Measurements from ENCODE around the gene BCL11A. TPM values are rescaled to one million over a fixed set of nuclear protein-coding genes. Genes with fewer than 3 reads are reported as not detected.

BCL11A gene
- total and polyA plus RNA-seq, 2 experiments from 2014 or later = 3.5 to 8.9 TPM

- H3F3A ChIP-seq (ENCODE audit: insufficient read depth) = no peaks in the 10 kb centered on the region
- H3K4me2 ChIP-seq (ENCODE audit: unreplicated experiment) = no peak overlapping the region
- H2AFZ ChIP-seq = no peak overlapping the region
- no peak for DNase-seq
- in situ Hi-C loops (cut with MboI) = no loop called here
- TF ChIP-seq EZH2phosphoT487 (IDR thresholded peaks at IDR 0.05; ENCODE audit: insufficient read depth, low read depth) = no peak
- no peak for TF ChIP-seq EZH2 (IDR thresholded peaks at IDR 0.05; ENCODE audit: insufficient read depth, poor library complexity, severe bottlenecking)
- no peaks in the 10 kb centered on the region for H3K27me3 ChIP-seq (replicated peaks; ENCODE audit: insufficient read depth)
- no peaks in the 10 kb centered on the region for H3K79me2 ChIP-seq (ENCODE audit: insufficient read depth)
- no peaks in the 10 kb centered on the region for H3K4me1 ChIP-seq (ENCODE audit: insufficient read depth)
- H3K9ac ChIP-seq = no peak overlapping the region
- no peaks in the 10 kb centered on the region for H3K36me3 ChIP-seq (ENCODE audit: low read depth)
- no peaks in the 10 kb centered on the region for H3K9me3 ChIP-seq (ENCODE audit: low read depth)
- no peak overlapping the region for H3K4me3 ChIP-seq
- H4K20me1 ChIP-seq (ENCODE audit: insufficient read depth) = no peaks in the 10 kb centered on the region
- H3K27ac ChIP-seq = no peak overlapping the region
- 65 to 75% methylated on average over 5 of the region's 5 CpGs for WGBS, 2 experiments (ENCODE audit: low coverage in 1 of 2, low lambda C conversion rate in 2 of 2, missing lambda C conversion rate in 2 of 2)
- no peaks in the 10 kb centered on the region for H3K9me2 ChIP-seq (ENCODE audit: insufficient read depth)
Measured at GRCh38 chr2:60433018-60433596, 120.3 kb downstream of the BCL11A start.

- Histone ChIP-seq H3F3A (ENCODE audit: insufficient read depth) (no peaks in the 10 kb centered on the region), H3K4me1 (ENCODE audit: insufficient read depth) (no peaks in the 10 kb centered on the region), H2AFZ (no peak overlapping the region), H3K79me2 (ENCODE audit: insufficient read depth) (no peaks in the 10 kb centered on the region), H3K9me2 (ENCODE audit: insufficient read depth) (no peaks in the 10 kb centered on the region), H3K9me3 (ENCODE audit: low read depth) (no peaks in the 10 kb centered on the region), H3K36me3 (ENCODE audit: low read depth) (no peaks in the 10 kb centered on the region), H3K4me2 (ENCODE audit: unreplicated experiment) (no peak overlapping the region), H3K4me3 (no peak overlapping the region), H3K9ac (no peak overlapping the region), H4K20me1 (ENCODE audit: insufficient read depth) (no peaks in the 10 kb centered on the region), H3K27me3 (replicated peaks; ENCODE audit: insufficient read depth) (no peaks in the 10 kb centered on the region), H3K27ac (no peak overlapping the region)
- no peak for DNase-seq
- in situ Hi-C loops (cut with MboI) = no loop called here
- WGBS, 2 experiments (ENCODE audit: low coverage in 1 of 2, low lambda C conversion rate in 2 of 2, missing lambda C conversion rate in 2 of 2) = 92 to 93% methylated on average over 8 of the region's 8 CpGs
- TF ChIP-seq EZH2 (IDR thresholded peaks at IDR 0.05; ENCODE audit: insufficient read depth, poor library complexity, severe bottlenecking) (no peak), EZH2phosphoT487 (IDR thresholded peaks at IDR 0.05; ENCODE audit: insufficient read depth, low read depth) (no peak)
Measured at GRCh38 chr2:60432035-60432601, 121.3 kb downstream of the BCL11A start.

GRCh38 chr2:60429681-60430080 is 123.8 kb downstream of the BCL11A start:
- H3K9ac ChIP-seq = no peak overlapping the region
- H3K9me2 ChIP-seq (ENCODE audit: insufficient read depth) = no peaks in the 10 kb centered on the region
- H4K20me1 ChIP-seq (ENCODE audit: insufficient read depth) = no peaks in the 10 kb centered on the region
- WGBS, 2 experiments (ENCODE audit: low coverage in 1 of 2, low lambda C conversion rate in 2 of 2, missing lambda C conversion rate in 2 of 2) = 57 to 61% methylated on average over 4 of the region's 4 CpGs
- no peak overlapping the region for H3K27ac ChIP-seq
- no peaks in the 10 kb centered on the region for H3K36me3 ChIP-seq (ENCODE audit: low read depth)
- no peak for TF ChIP-seq EZH2 (IDR thresholded peaks at IDR 0.05; ENCODE audit: insufficient read depth, poor library complexity, severe bottlenecking)
- no peak for TF ChIP-seq EZH2phosphoT487 (IDR thresholded peaks at IDR 0.05; ENCODE audit: insufficient read depth, low read depth)
- no peak overlapping the region for H2AFZ ChIP-seq
- no peaks in the 10 kb centered on the region for H3F3A ChIP-seq (ENCODE audit: insufficient read depth)
- no peaks in the 10 kb centered on the region for H3K27me3 ChIP-seq (replicated peaks; ENCODE audit: insufficient read depth)
- DNase-seq = no peak
- H3K4me2 ChIP-seq (ENCODE audit: unreplicated experiment) = no peak overlapping the region
- no peak overlapping the region for H3K4me3 ChIP-seq
- no peaks in the 10 kb centered on the region for H3K9me3 ChIP-seq (ENCODE audit: low read depth)
- H3K79me2 ChIP-seq (ENCODE audit: insufficient read depth) = no peaks in the 10 kb centered on the region
- no peaks in the 10 kb centered on the region for H3K4me1 ChIP-seq (ENCODE audit: insufficient read depth)
- in situ Hi-C loops (cut with MboI) = no loop called here

- Histone ChIP-seq H2AFZ (no peak overlapping the region), H3K9me2 (ENCODE audit: insufficient read depth) (no peaks in the 10 kb centered on the region), H3K4me3 (no peak overlapping the region), H3K27ac (no peak overlapping the region), H3K4me1 (ENCODE audit: insufficient read depth) (no peaks in the 10 kb centered on the region), H3K9ac (no peak overlapping the region), H3K27me3 (replicated peaks; ENCODE audit: insufficient read depth) (no peaks in the 10 kb centered on the region; the same call in 1 of the 2 replicates), H3F3A (ENCODE audit: insufficient read depth) (no peaks in the 10 kb centered on the region), H3K9me3 (ENCODE audit: low read depth) (no peaks in the 10 kb centered on the region), H3K36me3 (ENCODE audit: low read depth) (no peaks in the 10 kb centered on the region), H3K79me2 (ENCODE audit: insufficient read depth) (no peaks in the 10 kb centered on the region), H4K20me1 (ENCODE audit: insufficient read depth) (no peaks in the 10 kb centered on the region), H3K4me2 (ENCODE audit: unreplicated experiment) (no peak overlapping the region)
- WGBS, 2 experiments (ENCODE audit: low coverage in 1 of 2, low lambda C conversion rate in 2 of 2, missing lambda C conversion rate in 2 of 2) = 77 to 82% methylated on average over 7 of the region's 7 CpGs
- in situ Hi-C loops (cut with MboI) = no loop called here
- no peak for TF ChIP-seq EZH2 (IDR thresholded peaks at IDR 0.05; ENCODE audit: insufficient read depth, poor library complexity, severe bottlenecking)
- no peak for TF ChIP-seq EZH2phosphoT487 (IDR thresholded peaks at IDR 0.05; ENCODE audit: insufficient read depth, low read depth)
- no peak for DNase-seq
Measured at GRCh38 chr2:60426880-60427279, 126.6 kb downstream of the BCL11A start.

Measured in GM23248 (cell line).